NAMALWA (cell line): ENCODE measurements around the gene DIAPH2.

Experiments
- DNase-seq: peaks from one replicate; pipeline ENCODE4 v3.0.0-alpha.2; 2015; ENCODE audit warnings: low spot score

Gene DIAPH2

GRCh38 chrX:96978906-96979305 is 294.3 kb downstream of the DIAPH2 start:
- no peak for DNase-seq

GRCh38 chrX:96979766-96980165 is 295.1 kb downstream of the DIAPH2 start:
- DNase-seq = no peak

DNA sequence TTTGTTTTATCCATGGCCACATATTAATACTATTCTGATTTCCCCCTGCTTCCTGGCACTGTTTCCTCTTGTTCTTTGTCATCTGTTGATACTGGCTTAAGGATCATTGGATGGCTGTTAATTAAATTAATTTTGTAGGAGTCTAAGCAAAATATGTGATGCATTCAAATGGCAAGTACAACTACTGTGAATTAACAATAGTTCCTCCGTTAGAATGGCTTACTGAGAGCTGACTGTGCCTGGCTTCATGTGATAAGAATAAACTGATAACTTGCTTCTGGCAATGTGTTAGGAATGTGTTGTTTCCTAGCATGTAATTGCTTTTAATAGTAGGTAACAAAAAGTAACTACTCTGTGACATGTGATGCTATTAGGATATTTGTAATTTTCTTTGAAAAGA is 297.5 kb downstream of the DIAPH2 start:
- no peak for DNase-seq

DNA sequence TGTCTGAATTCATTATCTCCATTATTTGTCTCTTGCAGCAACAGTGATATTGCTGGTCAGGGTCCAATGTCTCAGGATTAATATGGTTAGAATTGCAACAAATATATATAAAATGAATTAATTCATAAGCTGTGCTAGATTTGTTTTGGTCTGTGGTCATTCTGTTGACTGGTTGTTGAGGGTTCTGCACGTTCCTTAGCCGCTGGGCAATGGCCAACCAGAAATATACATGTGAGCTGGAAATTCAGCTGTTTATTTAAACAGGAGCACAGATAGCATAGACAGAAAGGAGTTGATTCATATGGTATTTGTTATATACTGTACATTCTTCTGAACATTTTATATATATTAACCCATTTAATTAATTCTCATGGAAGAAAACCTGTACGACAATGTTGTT is 299.9 kb downstream of the DIAPH2 start:
- no peak for DNase-seq

GRCh38 chrX:96985046-96985445 is 300.4 kb downstream of the DIAPH2 start:
- no peak for DNase-seq

DNA sequence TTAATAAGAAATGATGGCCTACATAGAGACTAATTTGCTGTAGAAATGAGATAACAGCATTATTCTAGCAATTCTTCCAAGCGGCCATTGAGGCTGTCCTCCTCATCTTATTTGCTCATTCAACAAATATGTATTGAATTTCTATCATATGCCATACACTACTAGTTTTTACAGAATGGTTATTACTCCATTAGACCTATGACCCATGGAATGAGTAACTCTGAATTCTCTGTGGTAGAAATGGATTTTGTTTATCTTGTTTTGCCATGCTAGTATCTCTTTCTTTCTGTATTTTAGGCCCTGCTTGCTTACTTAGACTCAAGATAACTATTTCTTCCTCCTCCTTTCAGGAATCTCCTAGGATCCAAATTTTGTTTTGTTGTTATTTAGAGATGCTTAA is 302.6 kb downstream of the DIAPH2 start:
- DNase-seq = no peak

DNA sequence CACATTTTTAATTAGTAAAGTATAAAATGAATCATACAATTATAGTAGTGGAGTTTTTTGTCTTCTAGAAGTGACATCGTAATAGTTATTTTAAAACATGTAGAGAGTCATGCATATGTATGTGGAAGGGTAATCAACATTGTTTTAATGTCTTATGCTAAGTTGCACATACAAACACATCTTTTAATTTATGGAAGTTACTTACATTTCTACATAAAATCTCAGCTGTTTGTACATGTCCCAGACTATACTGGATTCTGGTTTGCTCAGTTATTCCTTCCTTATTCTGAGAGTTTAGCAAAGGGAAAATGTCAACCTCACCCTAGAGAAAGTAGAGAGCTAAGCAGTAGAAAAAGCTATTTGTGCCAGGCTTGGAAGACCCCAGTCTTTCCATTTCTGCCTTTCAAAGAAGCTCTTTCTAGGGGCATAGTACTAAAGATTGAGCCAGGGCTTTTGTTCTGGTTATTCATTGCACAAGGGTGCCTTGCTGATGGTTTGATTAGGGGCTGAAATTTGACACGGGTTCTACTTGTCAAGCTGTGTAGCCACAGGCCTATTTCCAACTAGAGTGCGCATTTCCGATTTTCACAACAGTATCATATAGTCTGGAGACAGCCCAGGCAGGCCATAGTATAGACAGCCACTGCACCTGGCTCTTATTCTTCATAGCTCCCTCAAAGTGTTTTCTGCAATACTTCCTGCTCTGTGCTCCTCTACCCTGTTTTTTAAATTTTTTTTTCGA is 305.4 kb downstream of the DIAPH2 start:
- no peak for DNase-seq

DNA sequence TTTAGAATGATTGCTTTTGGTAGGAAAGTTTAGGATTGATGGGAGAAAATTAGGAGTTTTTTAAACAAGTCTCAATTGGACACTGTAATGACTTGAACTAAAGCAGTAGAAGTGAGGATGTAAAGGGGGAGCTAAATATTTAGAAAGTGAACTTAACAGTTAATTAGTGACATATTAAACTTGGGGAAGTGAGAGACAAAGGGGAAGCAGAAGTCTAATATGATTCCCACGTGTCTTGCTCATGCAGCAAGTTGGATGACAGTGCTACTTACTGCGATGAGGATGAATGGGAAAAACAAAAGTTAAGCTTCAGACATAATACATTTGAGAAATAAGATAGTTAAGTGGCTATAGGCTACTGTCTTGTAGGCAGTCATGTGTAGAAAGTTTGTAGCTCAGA is 309.5 kb downstream of the DIAPH2 start:
- DNase-seq = no peak

GRCh38 chrX:96997196-96997595 is 312.6 kb downstream of the DIAPH2 start:
- no peak for DNase-seq

GRCh38 chrX:97000682-97001368 is 316.2 kb downstream of the DIAPH2 start:
- DNase-seq = no peak

DNA sequence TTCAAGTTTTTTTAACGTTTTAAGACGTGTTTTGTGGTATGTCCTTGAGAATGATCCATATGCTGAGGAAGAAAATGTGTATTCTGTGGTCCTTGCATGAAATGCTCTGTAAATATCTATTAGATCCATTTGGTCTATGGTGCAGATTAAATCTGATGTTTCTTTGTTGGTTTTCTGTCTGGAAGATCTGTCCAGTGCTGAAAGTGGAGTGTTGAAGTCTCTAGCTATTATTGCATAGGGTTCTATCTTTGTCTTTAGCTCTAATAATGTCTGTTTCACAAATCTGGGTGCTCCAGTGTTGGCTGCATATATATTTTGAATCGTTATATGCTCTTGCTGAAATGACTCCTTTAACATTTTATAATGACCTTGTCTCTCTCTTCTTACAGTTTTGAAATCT is 321.5 kb downstream of the DIAPH2 start:
- no peak for DNase-seq

DNA sequence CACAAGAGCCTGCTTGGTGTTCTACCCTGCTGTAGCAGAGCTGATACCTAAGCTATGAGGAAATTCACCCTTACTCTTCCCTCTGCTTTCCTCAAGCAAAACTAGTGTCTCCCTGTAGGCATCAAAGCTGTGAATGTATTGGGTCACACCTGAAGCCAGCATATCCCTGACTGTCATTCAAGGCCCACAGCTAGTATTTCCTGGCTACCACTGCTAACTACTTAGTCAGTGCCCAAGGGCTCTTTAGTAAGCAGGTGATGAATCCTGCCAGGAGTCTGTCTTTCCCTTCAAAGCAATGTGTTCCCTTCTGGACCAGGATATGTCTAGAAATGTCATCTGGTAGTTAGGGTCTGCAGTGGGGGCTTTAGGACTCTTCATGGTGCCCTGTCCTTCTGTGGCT is 324.7 kb downstream of the DIAPH2 start:
- DNase-seq = no peak

DNA sequence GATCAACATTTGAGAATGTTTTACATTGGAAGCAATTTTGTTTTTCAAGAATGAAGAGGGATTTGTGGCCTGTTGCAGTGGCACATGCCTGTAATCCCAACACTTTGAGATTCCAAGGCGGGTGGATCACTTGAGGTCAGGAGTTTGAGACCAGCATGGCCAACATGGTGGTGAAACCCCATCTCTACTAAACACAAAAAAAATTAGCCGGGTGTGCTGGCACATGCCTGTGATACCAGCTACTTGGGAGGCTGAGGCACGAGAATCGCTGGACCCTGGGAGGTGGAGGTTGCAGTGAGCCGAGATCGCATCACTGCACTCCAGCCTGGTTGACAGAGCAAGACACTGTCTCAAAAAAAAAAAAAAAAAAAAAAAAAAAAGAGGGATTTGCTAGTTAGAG is 326.9 kb downstream of the DIAPH2 start:
- DNase-seq = no peak

- DNase-seq = no peak
Measured at GRCh38 chrX:97016106-97016505, 331.5 kb downstream of the DIAPH2 start.

DNA sequence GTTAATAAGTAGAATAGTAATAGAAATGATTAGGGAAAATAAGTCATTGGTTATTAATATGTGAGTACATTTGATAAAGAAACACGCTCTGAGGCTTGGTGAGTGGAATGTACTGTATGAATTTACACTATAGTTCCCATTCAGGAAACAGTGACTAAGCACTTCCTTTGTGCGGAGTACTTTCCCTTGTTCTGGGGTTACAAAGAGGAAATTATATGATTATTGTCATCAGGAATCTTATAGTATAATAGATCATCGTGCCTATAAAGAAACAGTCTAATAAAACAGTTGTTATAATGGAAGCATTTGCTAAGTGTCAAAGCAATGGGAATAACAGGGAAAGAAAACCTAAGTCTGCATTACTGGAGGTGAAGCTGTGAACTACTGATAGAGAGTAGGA is 337.0 kb downstream of the DIAPH2 start:
- DNase-seq = no peak

GRCh38 chrX:97026406-97026805 is 341.8 kb downstream of the DIAPH2 start:
- peak; percentile 2 for DNase-seq

- DNase-seq = no peak
Measured at GRCh38 chrX:97027384-97027922, 342.8 kb downstream of the DIAPH2 start.

GRCh38 chrX:97030463-97030862 is 345.8 kb downstream of the DIAPH2 start:
- DNase-seq = no peak

DNA sequence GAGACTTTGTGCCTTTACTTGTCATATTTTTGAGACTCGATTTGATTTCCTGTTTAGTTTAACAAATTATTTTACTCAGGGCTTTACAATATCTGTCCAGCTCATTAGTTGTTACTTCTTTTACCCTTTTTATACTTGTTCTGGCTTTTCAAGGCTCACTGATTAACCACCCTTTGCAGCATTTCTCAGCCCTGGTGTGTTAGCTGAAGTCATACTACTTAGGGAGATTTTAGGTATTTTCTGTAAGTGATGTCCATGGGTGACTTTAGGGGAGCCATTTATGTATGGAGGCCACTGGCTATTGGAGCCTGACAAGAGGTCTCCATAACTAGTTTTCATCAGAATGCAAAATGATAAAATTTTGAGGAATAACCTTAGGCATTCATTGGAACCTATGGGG is 346.3 kb downstream of the DIAPH2 start:
- DNase-seq = no peak

DNA sequence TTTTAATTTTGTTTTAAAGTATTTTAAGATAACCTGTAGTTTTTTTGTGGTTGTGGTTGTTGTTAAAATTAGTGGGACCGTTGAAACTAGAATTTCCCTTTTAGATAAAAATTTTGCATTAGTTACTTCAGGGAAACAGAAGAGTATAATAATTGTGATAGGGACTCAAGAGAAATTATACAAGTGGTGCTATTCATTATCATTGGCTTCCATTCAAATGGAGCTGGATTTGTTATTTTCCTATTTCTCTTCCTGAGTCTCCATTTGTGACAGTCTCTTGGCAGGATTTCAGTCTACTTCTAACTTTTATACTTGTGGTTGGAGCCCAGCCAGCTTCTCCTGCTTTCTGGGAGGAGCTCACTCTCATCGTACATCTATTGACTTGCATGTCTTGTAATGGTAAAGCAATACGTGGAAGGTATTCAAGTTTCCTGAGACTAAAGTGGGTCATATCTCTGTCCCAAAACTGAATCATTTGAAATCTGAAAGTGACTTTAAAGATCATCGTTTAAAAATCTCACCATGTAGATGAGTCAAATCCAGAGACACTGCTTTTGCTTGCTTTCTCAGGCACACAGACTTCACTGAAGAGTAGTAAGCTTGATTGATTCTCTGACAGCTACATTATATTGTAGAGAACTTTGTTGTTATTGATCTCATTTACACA is 354.9 kb downstream of the DIAPH2 start:
- no peak for DNase-seq

DNA sequence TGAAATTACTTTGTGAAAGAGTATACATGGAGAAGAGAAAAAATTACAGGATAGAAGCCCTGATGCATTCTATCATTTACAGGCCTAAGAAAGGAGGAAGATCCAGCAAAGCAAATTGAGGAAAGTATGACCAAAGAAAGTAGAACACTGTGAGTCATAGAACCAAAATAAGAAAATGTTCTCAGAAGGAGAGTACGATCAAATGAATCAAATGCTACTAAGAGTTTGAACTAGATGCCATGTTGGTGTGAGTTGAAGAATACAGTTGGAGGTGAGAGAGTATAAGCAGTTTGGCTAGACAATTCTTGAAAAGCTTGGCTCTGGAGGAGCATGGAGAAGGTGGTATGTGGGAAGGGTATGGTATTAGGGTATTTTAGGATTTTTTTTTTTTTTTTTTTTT is 360.8 kb downstream of the DIAPH2 start:
- no peak for DNase-seq

DNA sequence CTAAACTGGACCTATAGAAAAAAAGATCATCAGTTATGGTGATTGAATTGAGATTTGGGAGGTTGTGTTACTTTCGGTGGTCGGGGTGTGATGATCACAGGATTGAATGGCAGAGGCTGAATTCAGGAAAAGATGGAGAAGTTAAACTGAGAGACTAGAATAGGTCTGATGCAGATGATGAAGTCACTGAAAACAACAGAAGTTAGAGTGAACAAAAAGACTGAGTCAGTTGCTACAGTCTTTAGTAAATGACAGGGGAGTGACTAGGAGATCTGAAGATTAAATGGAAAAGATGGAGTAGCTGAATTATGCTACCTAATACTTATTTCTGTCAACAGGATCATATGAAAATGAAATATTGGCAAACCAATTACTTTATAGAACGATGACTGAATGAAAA is 362.2 kb downstream of the DIAPH2 start:
- DNase-seq = no peak

DNA sequence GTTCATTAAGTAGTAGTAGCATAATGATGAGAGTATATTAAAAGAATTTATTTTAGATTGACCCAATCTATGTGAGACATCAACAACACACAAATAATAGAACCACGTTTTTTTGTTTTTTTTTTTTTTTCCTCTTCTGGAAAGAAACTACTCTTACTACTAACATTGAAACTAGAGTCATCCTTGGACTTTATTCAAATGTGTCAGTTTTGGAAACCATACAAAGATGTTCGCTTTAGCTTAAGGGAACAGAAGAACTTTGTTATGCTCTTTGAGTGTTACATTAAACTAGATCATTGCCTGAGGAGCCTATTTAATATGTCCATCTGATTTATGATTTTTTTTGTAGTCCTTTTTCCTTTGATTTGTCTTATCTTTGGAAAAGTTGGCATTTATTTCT is 365.8 kb downstream of the DIAPH2 start:
- no peak for DNase-seq
